HEK293T (cell line): ENCODE measurements around the gene STING1.
"Not testable (repeated sequence)": the region's sequence is repeated elsewhere in the genome, so short reads cannot be mapped to it uniquely, and the experiment has no call there.

Experiments used
- CTCF ChIA-PET: fragments of 350-600 bp; formaldehyde crosslinking; extraction: SDS; loops from one replicate; lab custom pipeline; 2021; ENCODE audit warnings: antibody characterized with exemption, inconsistent platforms; lab: Yijun Ruan, JAX
- POLR2A ChIA-PET: fragments of 350-600 bp; formaldehyde crosslinking; extraction: SDS; loops from one replicate; lab custom pipeline; 2020; ENCODE audit warnings: antibody characterized with exemption, inconsistent platforms; lab: Yijun Ruan, JAX
- DNase-seq: peaks from one replicate; pipeline ENCODE4 v3.0.0; 2012; ENCODE audit warnings: mixed read lengths; ENCODE audit errors: extremely low spot score
- ARNT ChIP-seq: fragments of 450-650 bp; IDR thresholded peaks from 2 replicates; pipeline ENCODE4 v1.6.1; 2017; ENCODE audit warnings: mild to moderate bottlenecking
- BHLHE40 ChIP-seq: fragments of 450-650 bp; IDR thresholded peaks from 2 replicates; pipeline ENCODE4 v1.6.1; 2016; ENCODE audit warnings: mild to moderate bottlenecking, moderate library complexity, borderline replicate concordance
- CTBP1 ChIP-seq: fragments of 450-650 bp; IDR thresholded peaks from 2 replicates; pipeline ENCODE4 v1.6.1; 2016; ENCODE audit warnings: borderline replicate concordance
- ELF4 ChIP-seq: fragments of 450-650 bp; IDR thresholded peaks from 2 replicates; pipeline ENCODE4 v1.6.1; 2017; ENCODE audit warnings: antibody characterized with exemption
- FOXA1 ChIP-seq: fragments of 450-650 bp; IDR thresholded peaks from 2 replicates; pipeline ENCODE4 v1.6.1; 2016; ENCODE audit warnings: mild to moderate bottlenecking
- FOXK2 ChIP-seq: fragments of 450-650 bp; IDR thresholded peaks from 2 replicates; pipeline ENCODE4 v1.6.1; 2016; ENCODE audit warnings: mild to moderate bottlenecking
- FOXM1 ChIP-seq: fragments of 450-650 bp; IDR thresholded peaks from 2 replicates; pipeline ENCODE4 v1.6.1; 2017; ENCODE audit warnings: mild to moderate bottlenecking, borderline replicate concordance
- HDGF ChIP-seq: fragments of 450-650 bp; IDR thresholded peaks from 2 replicates; pipeline ENCODE4 v1.6.1; 2017; ENCODE audit warnings: antibody characterized with exemption, borderline replicate concordance
- L3MBTL2 ChIP-seq: fragments of 450-650 bp; conservative IDR thresholded peaks from 2 replicates; pipeline ENCODE4 v1.6.1; 2016; ENCODE audit warnings: mild to moderate bottlenecking
- LEF1 ChIP-seq: fragments of 450-650 bp; IDR thresholded peaks from 2 replicates; pipeline ENCODE4 v1.6.1; 2017; ENCODE audit warnings: mild to moderate bottlenecking, borderline replicate concordance
- NFRKB ChIP-seq: fragments of 450-650 bp; IDR thresholded peaks from 2 replicates; pipeline ENCODE4 v1.6.1; 2016; ENCODE audit warnings: mild to moderate bottlenecking, moderate library complexity
- PKNOX1 ChIP-seq: fragments of 450-650 bp; IDR thresholded peaks from 2 replicates; pipeline ENCODE4 v1.6.1; 2016
- SP1 ChIP-seq: fragments of 450-650 bp; IDR thresholded peaks from 2 replicates; pipeline ENCODE4 v1.6.1; 2017
- SUZ12 ChIP-seq: fragments of 450-650 bp; IDR thresholded peaks from 2 replicates; pipeline ENCODE4 v1.6.1; 2016; ENCODE audit warnings: mild to moderate bottlenecking
- TARDBP ChIP-seq: fragments of 450-650 bp; IDR thresholded peaks from 2 replicates; pipeline ENCODE4 v1.6.1; 2016
- ZNF384 ChIP-seq: fragments of 450-650 bp; IDR thresholded peaks from 2 replicates; pipeline ENCODE4 v1.6.1; 2016

The STING1 gene

GRCh38 chr5:139513852-139514485 is 31.4 kb upstream of the STING1 start:
- POLR2A ChIA-PET: interaction anchor here (1.0 to 1.1 kb wide), 4 partner anchors 47 to 93 kb away, joined by 3 to 7 read pairs (median 5); partner anchors contain the start of gene DNAJC18
- TF ChIP-seq ELF4 (no peak), SP1 (no peak), PKNOX1 (no peak), ZNF384 (no peak), L3MBTL2 (no peak), FOXM1 (no peak), NFRKB (no peak), CTBP1 (no peak), FOXA1 (no peak), LEF1 (no peak)
- CTCF ChIA-PET: interaction anchor here (0.6 to 6.5 kb wide), 9 partner anchors 11 to 178 kb away, joined by 3 to 71 read pairs (median 3); no protein-coding TSS in a partner anchor
- peak; percentile 3 for DNase-seq

- DNase-seq: peak; percentile 76
- ChIA-PET CTCF (interaction anchor here (0.6 to 6.5 kb wide), 8 partner anchors 11 to 178 kb away, joined by 3 to 71 read pairs (median 4); no protein-coding TSS in a partner anchor), POLR2A (interaction anchor here (1.0 to 1.1 kb wide), 4 partner anchors 47 to 93 kb away, joined by 3 to 7 read pairs (median 5); partner anchors contain the start of gene DNAJC18)
- 0 out of 2 replicates have a peak, but pooled peaks have one; percentile 14 for TF ChIP-seq CTBP1
These were observed 30.9 kb upstream of the STING1 start for GRCh38 chr5:139513434-139513833.

- ChIA-PET POLR2A (interaction anchor here (1.0 to 1.1 kb wide), 4 partner anchors 48 to 92 kb away, joined by 3 to 7 read pairs (median 5); partner anchors contain the start of gene DNAJC18), CTCF (interaction anchor here (0.6 to 6.5 kb wide), 7 partner anchors 10 to 179 kb away, joined by 3 to 71 read pairs (median 4); no protein-coding TSS in a partner anchor)
- peak; percentile 4 for DNase-seq
- TF ChIP-seq FOXA1: no peak
- no peak for TF ChIP-seq CTBP1
- TF ChIP-seq FOXK2: no peak
- TF ChIP-seq ARNT: no peak
- TF ChIP-seq LEF1: no peak
- TF ChIP-seq PKNOX1: no peak
- no peak for TF ChIP-seq NFRKB
- no peak for TF ChIP-seq ELF4
- TF ChIP-seq BHLHE40: no peak
These were observed 30.3 kb upstream of the STING1 start for GRCh38 chr5:139512786-139513390.

GRCh38 chr5:139504722-139505121 is 22.2 kb upstream of the STING1 start:
- DNase-seq, CTCF ChIA-PET: not testable (repeated sequence)
- POLR2A ChIA-PET: interaction anchor here (0.8 kb wide), 1 partner anchor 211 kb away, joined by 3 read pairs; the partner anchor contains the start of gene MATR3

- DNase-seq, POLR2A ChIA-PET, CTCF ChIA-PET: not testable (repeated sequence)
These were observed 21.3 kb upstream of the STING1 start for GRCh38 chr5:139503879-139504278.

- POLR2A ChIA-PET, DNase-seq: not testable (repeated sequence)
- CTCF ChIA-PET: interaction anchor here (0.7 kb wide), 1 partner anchor 10 kb away, joined by 5 read pairs; no protein-coding TSS in a partner anchor
These were observed 20.7 kb upstream of the STING1 start for GRCh38 chr5:139503036-139503817.

GRCh38 chr5:139501381-139501780 is 18.8 kb upstream of the STING1 start:
- ChIA-PET POLR2A (no interaction called here), CTCF (interaction anchor here (0.6 kb wide), 1 partner anchor 28 kb away, joined by 6 read pairs; no protein-coding TSS in a partner anchor)
- TF ChIP-seq FOXK2: no peak
- no peak for TF ChIP-seq ARNT
- TF ChIP-seq ELF4: no peak
- TF ChIP-seq NFRKB: no peak
- TF ChIP-seq L3MBTL2: no peak
- no peak for TF ChIP-seq CTBP1
- no peak for TF ChIP-seq FOXM1
- TF ChIP-seq ZNF384: no peak
- no peak for TF ChIP-seq BHLHE40
- TF ChIP-seq SP1: no peak
- TF ChIP-seq TARDBP: no peak
- no peak for TF ChIP-seq FOXA1
- TF ChIP-seq PKNOX1: no peak
- TF ChIP-seq SUZ12: no peak
- no peak for TF ChIP-seq LEF1
- no peak for TF ChIP-seq HDGF
- peak; percentile 1 for DNase-seq
